ENCODE results near the gene AJAP1.

AJAP1 gene

GRCh38 chr1:4702464-4702863 lies 48.1 kb downstream of the AJAP1 start:
- no peak for DNase-seq (ENCODE audit: low spot score)

GRCh38 chr1:4702932-4703331 lies 48.5 kb downstream of the AJAP1 start:
- DNase-seq (ENCODE audit: low spot score) = no peak

GRCh38 chr1:4703646-4704045 lies 49.2 kb downstream of the AJAP1 start:
- DNase-seq (ENCODE audit: low spot score) = no peak

- DNase-seq (ENCODE audit: low spot score) = no peak
These were observed 54.6 kb downstream of the AJAP1 start for GRCh38 chr1:4708840-4709507.

- no peak for DNase-seq (ENCODE audit: low spot score)
These were observed 55.2 kb downstream of the AJAP1 start for GRCh38 chr1:4709641-4710040.

- no peak for DNase-seq (ENCODE audit: low spot score)
These were observed 56.4 kb downstream of the AJAP1 start for GRCh38 chr1:4710592-4711415.

GRCh38 chr1:4711416-4712275 lies 57.2 kb downstream of the AJAP1 start:
- no peak for DNase-seq (ENCODE audit: low spot score)

- DNase-seq (ENCODE audit: low spot score) = no peak
These were observed 59.3 kb downstream of the AJAP1 start for GRCh38 chr1:4713669-4714068.

GRCh38 chr1:4716406-4716805 lies 62.0 kb downstream of the AJAP1 start:
- no peak for DNase-seq (ENCODE audit: low spot score)

- no peak for DNase-seq (ENCODE audit: low spot score)
These were observed 63.7 kb downstream of the AJAP1 start for GRCh38 chr1:4718071-4718470.

GRCh38 chr1:4723106-4723505 lies 68.7 kb downstream of the AJAP1 start:
- DNase-seq (ENCODE audit: low spot score) = no peak

- DNase-seq (ENCODE audit: low spot score) = no peak
These were observed 69.6 kb downstream of the AJAP1 start for GRCh38 chr1:4724001-4724400.

- DNase-seq (ENCODE audit: low spot score) = no peak
These were observed 70.4 kb downstream of the AJAP1 start for GRCh38 chr1:4724695-4725250.

GRCh38 chr1:4725416-4725815 lies 71.0 kb downstream of the AJAP1 start:
- DNase-seq (ENCODE audit: low spot score) = no peak

- no peak for DNase-seq (ENCODE audit: low spot score)
These were observed 72.4 kb downstream of the AJAP1 start for GRCh38 chr1:4726620-4727341.

- no peak for DNase-seq (ENCODE audit: low spot score)
These were observed 74.1 kb downstream of the AJAP1 start for GRCh38 chr1:4728319-4729089.

- DNase-seq (ENCODE audit: low spot score) = no peak
These were observed 74.7 kb downstream of the AJAP1 start for GRCh38 chr1:4729090-4729471.

GRCh38 chr1:4730078-4730477 lies 75.7 kb downstream of the AJAP1 start:
- DNase-seq (ENCODE audit: low spot score) = no peak

GRCh38 chr1:4733446-4734177 lies 79.2 kb downstream of the AJAP1 start:
- no peak for DNase-seq (ENCODE audit: low spot score)

- no peak for DNase-seq (ENCODE audit: low spot score)
These were observed 79.8 kb downstream of the AJAP1 start for GRCh38 chr1:4734219-4734618.

Measured in hematopoietic multipotent progenitor cell treated with erythropoietin and hydrocortisone succinate and interleukin-3 and kit ligand, for 17 days (in vitro differentiated cells).